ENCODE data around the gene SYT12.

DNA sequence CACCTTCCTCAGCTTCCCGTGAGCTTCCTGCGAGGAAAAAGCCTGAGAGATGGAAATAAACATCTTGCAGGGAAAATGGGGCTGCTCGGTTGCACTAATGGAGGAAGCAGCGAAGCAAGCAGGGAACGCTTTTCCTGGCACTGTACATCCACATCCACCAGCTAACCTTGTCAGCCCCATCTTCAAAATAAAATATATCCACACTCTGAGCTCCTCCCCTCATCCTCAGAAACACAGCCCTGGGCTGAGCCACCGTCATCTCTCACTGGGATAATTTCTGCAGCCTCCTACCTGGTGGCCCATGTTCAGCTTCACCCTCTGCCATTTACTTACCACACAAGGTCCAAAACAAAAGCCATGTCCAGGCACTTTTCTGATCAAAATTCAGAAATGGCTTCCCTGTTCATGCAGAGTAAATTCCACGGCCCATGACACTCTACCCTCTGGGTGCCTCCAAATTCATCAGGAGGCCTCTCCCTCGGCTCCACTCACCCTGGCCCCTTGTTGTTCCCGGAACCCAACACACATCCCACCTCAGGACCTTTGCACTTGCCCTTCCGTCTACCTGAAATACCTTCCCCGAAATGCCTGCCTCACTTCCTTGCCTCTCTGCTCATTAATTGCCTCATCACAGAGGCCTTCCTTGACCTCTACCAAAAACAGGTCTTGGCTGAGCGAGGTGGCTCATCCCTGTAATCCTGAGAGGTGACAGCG, 34.9 kb upstream of the SYT12 start:
- TF ChIP-seq, protein P1, sequence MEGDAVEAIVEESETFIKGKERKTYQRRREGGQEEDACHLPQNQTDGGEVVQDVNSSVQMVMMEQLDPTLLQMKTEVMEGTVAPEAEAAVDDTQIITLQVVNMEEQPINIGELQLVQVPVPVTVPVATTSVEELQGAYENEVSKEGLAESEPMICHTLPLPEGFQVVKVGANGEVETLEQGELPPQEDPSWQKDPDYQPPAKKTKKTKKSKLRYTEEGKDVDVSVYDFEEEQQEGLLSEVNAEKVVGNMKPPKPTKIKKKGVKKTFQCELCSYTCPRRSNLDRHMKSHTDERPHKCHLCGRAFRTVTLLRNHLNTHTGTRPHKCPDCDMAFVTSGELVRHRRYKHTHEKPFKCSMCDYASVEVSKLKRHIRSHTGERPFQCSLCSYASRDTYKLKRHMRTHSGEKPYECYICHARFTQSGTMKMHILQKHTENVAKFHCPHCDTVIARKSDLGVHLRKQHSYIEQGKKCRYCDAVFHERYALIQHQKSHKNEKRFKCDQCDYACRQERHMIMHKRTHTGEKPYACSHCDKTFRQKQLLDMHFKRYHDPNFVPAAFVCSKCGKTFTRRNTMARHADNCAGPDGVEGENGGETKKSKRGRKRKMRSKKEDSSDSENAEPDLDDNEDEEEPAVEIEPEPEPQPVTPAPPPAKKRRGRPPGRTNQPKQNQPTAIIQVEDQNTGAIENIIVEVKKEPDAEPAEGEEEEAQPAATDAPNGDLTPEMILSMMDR (IDR thresholded peaks at IDR 0.05), result no peak
- no peak for TF ChIP-seq POLR2A (IDR thresholded peaks at IDR 0.05)
- TF ChIP-seq POLR2AphosphoS5 (IDR thresholded peaks at IDR 0.05), result no peak

All from gastroesophageal sphincter (tissue), 3 donors.